Natural killer cell (primary cell): ENCODE results near the gene CCDC91. TPM values are rescaled to one million over a fixed set of nuclear protein-coding genes. Genes with fewer than 3 reads are reported as not detected.

Source experiments
- ATAC-seq, 3 donors: fragments of 150-1000 bp in 2 of 3; fragments of 200-7000 bp in 1 of 3; cut with Tn5 transposase; 1 replicate in 1 of 3; 2 replicates in 2 of 3; pipeline ENCODE4 v1.10.0; 2021; ENCODE audit warnings: mild to moderate bottlenecking in 2 of 3, moderate library complexity in 2 of 3
- DNase-seq, 2 donors: peaks; one replicate each; pipeline versions ENCODE4 v3.0.0 to v3.0.0-alpha.2; 2013 to 2021; ENCODE audit warnings: mixed read lengths in 1 of 2
- H3K27ac ChIP-seq: one replicate; pipeline ENCODE4 v1.5.1; 2013; ENCODE audit warnings: mild to moderate bottlenecking, low read length
- H3K27me3 ChIP-seq: one replicate; pipeline ENCODE4 v1.6.1; 2013; ENCODE audit warnings: low read length; ENCODE audit not compliant: control insufficient read depth, insufficient read depth
- H3K36me3 ChIP-seq: one replicate; pipeline ENCODE4 v1.6.1; 2013; ENCODE audit warnings: low read length; ENCODE audit not compliant: control insufficient read depth, insufficient read depth
- H3K4me1 ChIP-seq: one replicate; pipeline ENCODE4 v1.6.1; 2013; ENCODE audit warnings: low read length; ENCODE audit not compliant: control insufficient read depth, insufficient read depth
- H3K4me3 ChIP-seq: one replicate; pipeline ENCODE4 v1.5.1; 2013; ENCODE audit warnings: low read length
- H3K9me3 ChIP-seq: one replicate; pipeline ENCODE4 v1.6.1; 2013; ENCODE audit warnings: low read length; ENCODE audit not compliant: control insufficient read depth, insufficient read depth
- H3K27ac Mint-ChIP-seq, 2 donors: one replicate each; pipeline ENCODE4 v1.8.0; 2022; ENCODE audit warnings: mild to moderate bottlenecking in 2 of 2, mixed read lengths in 2 of 2, moderate library complexity in 1 of 2
- H3K27me3 Mint-ChIP-seq, 2 donors: one replicate each; pipeline ENCODE4 v1.8.0; 2022; ENCODE audit warnings: low read depth in 2 of 2, mixed read lengths in 2 of 2
- H3K36me3 Mint-ChIP-seq: one replicate; pipeline ENCODE4 v1.8.0; 2022; ENCODE audit warnings: mixed read lengths
- H3K4me1 Mint-ChIP-seq, 2 donors: one replicate each; pipeline ENCODE4 v1.8.0; 2022; ENCODE audit warnings: mixed read lengths in 2 of 2
- H3K4me3 Mint-ChIP-seq: one replicate; pipeline ENCODE4 v1.8.0; 2022; ENCODE audit warnings: mild to moderate bottlenecking, moderate library complexity, mixed read lengths
- H3K9me3 Mint-ChIP-seq, 2 donors: one replicate each; pipeline ENCODE4 v1.8.0; 2022; ENCODE audit warnings: mixed read lengths in 2 of 2
- WGBS: methylation state at CpG from one replicate; pipeline ENCODE4 v1.1.7; 2013; ENCODE audit warnings: missing lambda C conversion rate; ENCODE audit not compliant: insufficient coverage; 5-methylcytosine and 5-hydroxymethylcytosine counted together
- intact Hi-C: fragments of 100-400 bp; cut with micrococcal nuclease; formaldehyde crosslinking; loops from one replicate; pipeline ENCODE4 v1.14.2; 2022
- total RNA-seq, 4 donors: library from RNA; stranded (reverse); fragments of 120-200 nt in 1 of 4; gene quantifications; one replicate each; pipeline versions ENCODE4 v1.2.3 to v1.2.4, GENCODE V29; 2013 to 2022
- TF ChIP-seq, protein P1 (sequence below): fragments of 200-600 bp; IDR thresholded peaks from one replicate; pipeline ENCODE4 v1.8.0; 2022; ENCODE audit warnings: antibody characterized with exemption

Gene CCDC91
- total RNA-seq, 3 donors from 2014 or later (not counting 1 experiment from before 2014, with no cell fraction given): 48.8 to 65.8 (median 60.2) TPM

GRCh38 chr12:28232211-28232928 is 42.1 kb downstream of the CCDC91 start:
- TF ChIP-seq, protein P1, sequence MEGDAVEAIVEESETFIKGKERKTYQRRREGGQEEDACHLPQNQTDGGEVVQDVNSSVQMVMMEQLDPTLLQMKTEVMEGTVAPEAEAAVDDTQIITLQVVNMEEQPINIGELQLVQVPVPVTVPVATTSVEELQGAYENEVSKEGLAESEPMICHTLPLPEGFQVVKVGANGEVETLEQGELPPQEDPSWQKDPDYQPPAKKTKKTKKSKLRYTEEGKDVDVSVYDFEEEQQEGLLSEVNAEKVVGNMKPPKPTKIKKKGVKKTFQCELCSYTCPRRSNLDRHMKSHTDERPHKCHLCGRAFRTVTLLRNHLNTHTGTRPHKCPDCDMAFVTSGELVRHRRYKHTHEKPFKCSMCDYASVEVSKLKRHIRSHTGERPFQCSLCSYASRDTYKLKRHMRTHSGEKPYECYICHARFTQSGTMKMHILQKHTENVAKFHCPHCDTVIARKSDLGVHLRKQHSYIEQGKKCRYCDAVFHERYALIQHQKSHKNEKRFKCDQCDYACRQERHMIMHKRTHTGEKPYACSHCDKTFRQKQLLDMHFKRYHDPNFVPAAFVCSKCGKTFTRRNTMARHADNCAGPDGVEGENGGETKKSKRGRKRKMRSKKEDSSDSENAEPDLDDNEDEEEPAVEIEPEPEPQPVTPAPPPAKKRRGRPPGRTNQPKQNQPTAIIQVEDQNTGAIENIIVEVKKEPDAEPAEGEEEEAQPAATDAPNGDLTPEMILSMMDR: no peak
- H3K4me1 ChIP-seq: no peaks in the 10 kb centered on the region
- intact Hi-C loops: no loop called here
- WGBS: 100% methylated on average over 1 of the region's 2 CpGs
- H3K9me3 ChIP-seq: no peaks in the 10 kb centered on the region
- H3K27me3 ChIP-seq: no peaks in the 10 kb centered on the region
- H3K4me3 ChIP-seq: no peak overlapping the region
- H3K4me1 Mint-ChIP-seq: peaks cover 27 to 33% of the 10 kb centered on the region in 2 donors
- no peak overlapping the region for H3K4me3 Mint-ChIP-seq
- ATAC-seq (no peak), DNase-seq (no peak)
- H3K27ac Mint-ChIP-seq: no peak overlapping the region
- H3K27ac ChIP-seq: no peak overlapping the region
- H3K36me3 ChIP-seq: no peaks in the 10 kb centered on the region
- H3K36me3 Mint-ChIP-seq: no peaks in the 10 kb centered on the region
- no peaks in the 10 kb centered on the region for H3K9me3 Mint-ChIP-seq
- no peaks in the 10 kb centered on the region for H3K27me3 Mint-ChIP-seq

DNA sequence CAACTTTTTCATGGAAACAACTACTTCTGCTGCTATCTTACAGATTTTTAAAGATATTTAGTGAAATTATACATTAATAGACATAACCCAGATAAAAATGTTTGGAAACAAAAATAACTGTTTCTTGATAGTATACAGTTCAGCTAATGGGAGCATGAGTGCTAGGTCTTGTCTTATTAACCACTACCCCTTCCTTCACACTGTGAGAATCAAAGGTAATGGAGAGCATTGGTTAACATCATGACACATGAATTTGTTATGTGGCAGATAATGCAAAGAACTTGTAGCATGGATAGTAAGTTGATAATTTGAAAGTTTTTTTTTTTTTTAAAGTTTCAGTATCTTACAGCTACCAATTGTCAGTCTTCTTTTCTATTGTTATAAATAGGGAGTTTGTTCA is 44.2 kb downstream of the CCDC91 start:
- no peaks in the 10 kb centered on the region for H3K36me3 Mint-ChIP-seq
- Histone ChIP-seq H3K27ac (no peak overlapping the region), H3K4me3 (no peak overlapping the region), H3K36me3 (no peaks in the 10 kb centered on the region), H3K4me1 (no peaks in the 10 kb centered on the region), H3K27me3 (no peaks in the 10 kb centered on the region), H3K9me3 (no peaks in the 10 kb centered on the region)
- H3K9me3 Mint-ChIP-seq: no peaks in the 10 kb centered on the region
- no peaks in the 10 kb centered on the region for H3K27me3 Mint-ChIP-seq
- peak overlapping the region; percentile 70 to 74 for H3K27ac Mint-ChIP-seq
- intact Hi-C loops: no loop called here
- DNase-seq (no peak), ATAC-seq (peak in 1 of 3 donors; percentile 48)
- H3K4me1 Mint-ChIP-seq: peaks cover 22 to 23% of the 10 kb centered on the region in 2 donors
- H3K4me3 Mint-ChIP-seq: no peak overlapping the region
- TF ChIP-seq, protein P1: no peak

DNA sequence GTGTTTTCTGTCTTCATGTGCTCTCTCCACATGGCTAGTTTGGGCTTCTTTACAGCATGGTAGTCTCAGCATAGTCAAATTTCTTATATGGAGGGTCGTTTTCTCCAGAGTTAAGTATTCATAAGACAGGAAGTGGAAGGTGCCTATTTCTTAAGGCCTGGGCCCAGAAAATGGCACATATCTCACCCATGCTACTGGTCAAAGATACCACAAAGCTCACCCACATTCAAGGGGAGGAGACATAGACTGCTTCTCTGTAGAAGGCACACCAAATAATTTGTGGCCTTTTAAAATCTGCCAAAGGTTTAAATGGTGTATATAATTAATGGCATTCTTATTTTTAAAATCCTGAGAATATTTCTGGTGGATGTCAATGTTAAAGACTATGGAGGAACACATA is 44.8 kb downstream of the CCDC91 start:
- H3K4me3 ChIP-seq: no peak overlapping the region
- Mint-ChIP-seq H3K4me3 (no peak overlapping the region), H3K9me3 (no peaks in the 10 kb centered on the region), H3K36me3 (no peaks in the 10 kb centered on the region), H3K4me1 (peaks cover 17% of the 10 kb centered on the region in 2 donors), H3K27me3 (no peaks in the 10 kb centered on the region), H3K27ac (peak overlapping the region; percentile 70 to 74)
- H3K36me3 ChIP-seq: no peaks in the 10 kb centered on the region
- no peaks in the 10 kb centered on the region for H3K4me1 ChIP-seq
- no peaks in the 10 kb centered on the region for H3K9me3 ChIP-seq
- 38% methylated on average over 1 of the region's 1 CpG for WGBS
- DNase-seq (no peak), ATAC-seq (peak; percentile 29 to 71 (median 41))
- intact Hi-C loops: no loop called here
- no peaks in the 10 kb centered on the region for H3K27me3 ChIP-seq
- no peak overlapping the region for H3K27ac ChIP-seq
- TF ChIP-seq, protein P1: no peak

DNA sequence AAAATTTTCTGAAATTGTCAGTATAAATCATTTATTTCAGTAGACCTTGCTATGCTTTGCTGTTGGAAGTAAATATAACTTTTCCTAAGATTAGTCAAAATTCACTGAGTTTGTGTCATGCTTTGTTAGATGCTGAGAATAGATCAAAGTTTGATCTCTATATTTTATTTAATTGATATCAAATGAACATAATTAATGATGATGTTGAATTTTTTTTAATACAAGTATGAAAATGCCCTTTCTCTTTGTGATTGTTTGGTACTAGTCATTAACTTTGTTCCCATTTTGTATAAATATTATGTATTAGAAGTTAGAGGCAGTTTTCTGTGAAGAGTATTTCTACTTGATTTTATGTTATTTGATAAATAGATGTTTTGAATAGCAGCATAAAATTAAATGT is 45.7 kb downstream of the CCDC91 start:
- TF ChIP-seq, protein P1: no peak
- no peak overlapping the region for H3K4me3 Mint-ChIP-seq

More for the DNA sequence above, 45.7 kb downstream of the CCDC91 start:
- Mint-ChIP-seq H3K27me3 (no peaks in the 10 kb centered on the region), H3K9me3 (no peaks in the 10 kb centered on the region), H3K36me3 (no peaks in the 10 kb centered on the region), H3K4me1 (peaks cover 14 to 20% of the 10 kb centered on the region in 2 donors), H3K27ac (no peak overlapping the region)
- Histone ChIP-seq H3K9me3 (no peaks in the 10 kb centered on the region), H3K4me3 (no peak overlapping the region), H3K4me1 (no peaks in the 10 kb centered on the region), H3K27me3 (no peaks in the 10 kb centered on the region), H3K36me3 (no peaks in the 10 kb centered on the region), H3K27ac (no peak overlapping the region)
- DNase-seq (no peak), ATAC-seq (no peak)
- intact Hi-C loops: no loop called here
